ENCODE results near the gene TTPAL.

Gene TTPAL

DNA sequence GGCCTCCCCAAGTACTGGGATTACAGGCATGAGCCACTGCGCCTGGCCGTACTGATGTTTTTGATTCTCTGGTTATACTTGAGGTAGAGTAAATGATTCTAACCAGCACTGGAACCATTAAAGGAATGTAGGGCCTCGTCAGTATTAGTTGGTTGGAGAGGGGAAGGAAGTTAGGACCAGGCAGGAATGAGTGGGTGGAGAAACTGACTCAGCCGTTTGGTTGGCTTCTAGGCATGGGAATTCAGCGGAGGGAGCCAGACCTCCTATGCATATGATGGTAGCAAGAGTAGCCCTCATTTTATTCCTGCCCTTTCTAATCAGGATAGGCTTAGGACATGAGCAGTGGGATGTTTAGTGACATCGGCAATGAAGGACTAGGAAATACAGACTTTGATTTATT, 65.2 kb downstream of the TTPAL start:
- peak; percentile 69 for DNase-seq (ENCODE audit: low spot score)

DNA sequence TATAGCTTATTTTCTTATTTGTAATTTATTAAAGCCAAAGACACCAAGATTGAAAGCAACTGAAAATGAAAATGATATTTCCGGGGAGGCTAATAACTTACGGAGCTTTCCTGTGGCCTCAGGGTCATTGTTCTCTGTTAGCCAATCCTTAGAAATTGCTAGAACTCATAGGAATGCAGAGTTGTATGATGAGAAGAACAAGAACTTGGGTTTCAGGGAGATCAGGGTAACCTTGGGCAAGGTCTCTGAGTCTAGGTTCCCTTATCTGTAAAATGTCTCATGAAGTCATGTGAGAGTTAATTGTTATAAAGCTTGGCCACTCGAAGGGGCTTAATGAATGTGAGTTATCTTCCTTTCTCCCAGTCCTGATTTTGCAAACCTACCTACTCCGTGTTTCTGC, 66.3 kb downstream of the TTPAL start:
- DNase-seq (ENCODE audit: low spot score): no peak

GRCh38 chr20:44542890-44543289, 67.2 kb downstream of the TTPAL start:
- DNase-seq (ENCODE audit: low spot score): no peak

DNA sequence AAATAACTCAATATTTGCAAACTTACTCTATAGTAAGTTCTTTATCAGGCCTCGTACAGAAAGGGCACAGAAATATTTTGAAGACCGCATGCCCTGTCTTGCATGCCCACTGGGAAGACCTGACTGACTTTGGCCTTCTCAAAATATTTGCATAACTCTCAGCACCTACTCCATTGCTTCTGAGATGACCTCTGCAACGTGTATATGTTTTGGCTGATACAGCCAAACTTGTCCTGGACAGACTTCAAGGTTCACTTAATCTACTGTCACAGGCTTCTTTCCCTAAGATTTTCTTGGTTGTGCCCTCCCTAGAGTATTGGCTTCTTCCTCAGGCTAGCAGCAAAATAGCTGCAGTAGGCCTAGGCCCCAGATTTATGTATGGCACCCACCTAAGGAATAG, 67.7 kb downstream of the TTPAL start:
- no peak for DNase-seq (ENCODE audit: low spot score)

Measured in SW480 (cell line).